ENCODE results near the gene EFL1. TPM values are rescaled to one million over a fixed set of nuclear protein-coding genes. Genes with fewer than 3 reads are reported as not detected.

Gene EFL1
- polyA plus RNA-seq, 1 experiment = 13.0 TPM

DNA sequence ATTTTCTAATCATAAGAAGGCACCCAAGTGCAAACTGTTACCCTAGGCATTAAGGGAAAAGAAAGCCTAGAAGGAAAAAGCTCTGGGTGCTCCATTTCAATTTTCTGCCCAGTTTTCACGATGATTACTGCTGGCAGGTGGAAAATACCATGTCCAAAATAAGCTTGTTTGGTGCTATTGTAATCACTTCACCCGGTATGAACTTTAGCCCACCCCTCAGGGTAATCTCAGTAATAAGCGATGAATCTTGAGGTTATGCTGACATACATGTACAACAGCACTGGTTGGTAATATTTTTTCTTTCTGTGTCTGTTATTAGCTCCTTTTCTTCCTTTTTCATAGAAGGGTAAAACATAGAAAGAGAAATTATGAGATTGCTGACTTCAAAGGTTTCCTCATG, 128.1 kb downstream of the EFL1 start:
- no peak for DNase-seq (ENCODE audit: low read depth)
- H3K4me3 ChIP-seq (ENCODE audit: low read depth, low read length) = no peak overlapping the region
- ChIA-PET POLR2A (no interaction called here), CTCF (interaction anchor here (0.6 to 2.2 kb wide), 3 partner anchors 25 to 281 kb away, joined by 3 to 15 read pairs (median 3); no protein-coding TSS in a partner anchor)
- no peaks in the 10 kb centered on the region for H3K27me3 ChIP-seq (ENCODE audit: control insufficient read depth, insufficient read depth, low read length)
- TF ChIP-seq, protein P1, sequence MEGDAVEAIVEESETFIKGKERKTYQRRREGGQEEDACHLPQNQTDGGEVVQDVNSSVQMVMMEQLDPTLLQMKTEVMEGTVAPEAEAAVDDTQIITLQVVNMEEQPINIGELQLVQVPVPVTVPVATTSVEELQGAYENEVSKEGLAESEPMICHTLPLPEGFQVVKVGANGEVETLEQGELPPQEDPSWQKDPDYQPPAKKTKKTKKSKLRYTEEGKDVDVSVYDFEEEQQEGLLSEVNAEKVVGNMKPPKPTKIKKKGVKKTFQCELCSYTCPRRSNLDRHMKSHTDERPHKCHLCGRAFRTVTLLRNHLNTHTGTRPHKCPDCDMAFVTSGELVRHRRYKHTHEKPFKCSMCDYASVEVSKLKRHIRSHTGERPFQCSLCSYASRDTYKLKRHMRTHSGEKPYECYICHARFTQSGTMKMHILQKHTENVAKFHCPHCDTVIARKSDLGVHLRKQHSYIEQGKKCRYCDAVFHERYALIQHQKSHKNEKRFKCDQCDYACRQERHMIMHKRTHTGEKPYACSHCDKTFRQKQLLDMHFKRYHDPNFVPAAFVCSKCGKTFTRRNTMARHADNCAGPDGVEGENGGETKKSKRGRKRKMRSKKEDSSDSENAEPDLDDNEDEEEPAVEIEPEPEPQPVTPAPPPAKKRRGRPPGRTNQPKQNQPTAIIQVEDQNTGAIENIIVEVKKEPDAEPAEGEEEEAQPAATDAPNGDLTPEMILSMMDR (IDR thresholded peaks at IDR 0.05; ENCODE audit: insufficient read depth, low read depth, low read length) = no peak
- H3K36me3 ChIP-seq (ENCODE audit: control insufficient read depth, insufficient read depth, low read length) = peaks cover 2% of the 10 kb centered on the region; the same call in 1 of the 2 replicates

DNA sequence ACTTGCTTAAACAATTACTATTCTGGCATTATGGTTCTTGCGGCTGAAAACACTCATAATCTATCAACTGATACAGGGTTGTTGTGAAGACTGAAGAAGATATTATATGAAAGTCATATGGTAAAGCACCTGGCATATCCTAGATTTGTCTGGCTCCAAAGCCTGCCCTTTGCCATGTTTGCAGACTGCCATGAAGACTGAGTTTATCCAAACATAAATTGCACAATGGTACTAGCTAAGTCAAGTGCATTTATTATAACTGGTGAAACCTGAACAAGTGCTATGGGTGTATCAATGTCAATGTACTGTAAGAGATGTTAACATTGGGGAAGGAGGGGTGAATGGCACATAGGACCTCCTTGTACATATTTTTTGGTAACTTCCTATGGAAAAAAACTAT, 129.3 kb downstream of the EFL1 start:
- ChIA-PET CTCF (interaction anchor here (0.6 to 1.7 kb wide), 3 partner anchors 14 to 38 kb away, joined by 3 to 4 read pairs (median 3); no protein-coding TSS in a partner anchor), POLR2A (no interaction called here)
- H3K36me3 ChIP-seq (ENCODE audit: control insufficient read depth, insufficient read depth, low read length) = no peaks in the 10 kb centered on the region
- DNase-seq (ENCODE audit: low read depth) = no peak
- H3K27me3 ChIP-seq (ENCODE audit: control insufficient read depth, insufficient read depth, low read length) = no peaks in the 10 kb centered on the region
- no peak overlapping the region for H3K4me3 ChIP-seq (ENCODE audit: low read depth, low read length)
- TF ChIP-seq, protein P1 (IDR thresholded peaks at IDR 0.05; ENCODE audit: insufficient read depth, low read depth, low read length) = no peak

DNA sequence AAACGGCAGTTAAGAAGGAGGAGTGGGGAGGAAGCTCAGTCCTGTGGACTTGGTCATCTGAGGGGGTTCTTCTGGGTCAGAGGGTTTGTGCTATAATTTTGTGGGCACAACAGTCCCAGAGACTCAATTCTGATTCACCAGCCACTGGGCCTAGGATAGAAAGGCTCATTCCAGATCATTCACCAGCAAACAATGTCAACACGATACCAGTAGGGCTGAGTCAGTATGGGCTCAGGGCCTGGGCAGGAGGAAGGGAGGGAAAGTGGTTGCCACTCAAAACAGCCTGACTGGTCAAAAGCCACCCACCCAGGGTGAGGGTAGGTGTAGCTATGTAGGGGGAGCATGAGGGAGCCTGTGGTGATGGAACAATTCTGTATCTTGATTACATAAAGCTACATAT, 129.8 kb downstream of the EFL1 start:
- Histone ChIP-seq H3K27me3 (ENCODE audit: control insufficient read depth, insufficient read depth, low read length) (no peaks in the 10 kb centered on the region), H3K36me3 (ENCODE audit: control insufficient read depth, insufficient read depth, low read length) (no peaks in the 10 kb centered on the region), H3K4me3 (ENCODE audit: low read depth, low read length) (no peak overlapping the region)
- no peak for DNase-seq (ENCODE audit: low read depth)
- POLR2A ChIA-PET = no interaction called here
- CTCF ChIA-PET = interaction anchor here (0.7 to 1.7 kb wide), 2 partner anchors 14 to 23 kb away, joined by 3 to 4 read pairs; no protein-coding TSS in a partner anchor
- TF ChIP-seq, protein P1 (IDR thresholded peaks at IDR 0.05; ENCODE audit: insufficient read depth, low read depth, low read length) = no peak

DNA sequence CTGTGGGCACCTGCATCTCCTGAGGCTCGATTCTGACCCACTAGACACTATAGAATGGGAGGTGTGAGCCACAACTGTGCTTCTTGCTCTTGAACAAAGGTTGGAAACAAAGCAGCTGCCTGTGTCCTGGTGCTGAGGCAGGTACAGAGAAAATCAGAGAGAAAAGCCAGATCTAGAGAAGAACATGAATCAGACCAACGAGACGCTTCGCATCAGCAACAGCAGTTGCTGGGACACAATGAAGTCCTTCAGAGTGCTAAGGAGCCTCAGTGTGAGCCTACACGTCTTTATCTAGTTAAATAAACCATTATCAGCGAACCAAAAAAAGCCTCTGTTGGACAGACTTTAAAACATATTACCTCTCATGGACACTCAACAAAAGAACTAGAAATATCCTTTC, 130.4 kb downstream of the EFL1 start:
- no peak for DNase-seq (ENCODE audit: low read depth)
- CTCF ChIA-PET = interaction anchor here (1.7 kb wide), 2 partner anchors 8 to 22 kb away, joined by 4 to 6 read pairs; no protein-coding TSS in a partner anchor
- Histone ChIP-seq H3K27me3 (ENCODE audit: control insufficient read depth, insufficient read depth, low read length) (no peaks in the 10 kb centered on the region), H3K36me3 (ENCODE audit: control insufficient read depth, insufficient read depth, low read length) (no peaks in the 10 kb centered on the region), H3K4me3 (ENCODE audit: low read depth, low read length) (no peak overlapping the region)
- POLR2A ChIA-PET = no interaction called here
- TF ChIP-seq, protein P1 (IDR thresholded peaks at IDR 0.05; ENCODE audit: insufficient read depth, low read depth, low read length) = no peak

DNA sequence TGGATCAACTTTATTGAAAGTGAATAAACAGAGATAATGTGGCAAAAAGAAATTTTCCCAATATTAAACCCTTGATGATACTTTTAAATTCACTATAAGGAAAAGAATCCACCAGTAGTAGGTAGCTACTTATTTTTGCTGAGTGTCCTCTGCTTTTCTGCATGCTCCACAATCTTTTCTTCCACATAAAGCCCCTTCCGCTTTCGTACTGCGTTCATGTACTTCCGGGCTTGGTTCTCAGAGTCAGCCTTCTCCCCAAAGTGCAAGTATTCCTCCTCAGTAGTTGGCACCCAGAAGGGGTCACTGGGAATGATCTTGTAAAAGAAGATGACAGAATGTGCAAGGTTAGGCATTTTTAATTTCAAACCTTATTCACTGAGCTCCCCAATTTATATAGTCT, 132.3 kb downstream of the EFL1 start:
- Histone ChIP-seq H3K36me3 (ENCODE audit: control insufficient read depth, insufficient read depth, low read length) (no peaks in the 10 kb centered on the region), H3K4me3 (ENCODE audit: low read depth, low read length) (no peak overlapping the region), H3K27me3 (ENCODE audit: control insufficient read depth, insufficient read depth, low read length) (no peaks in the 10 kb centered on the region)
- POLR2A ChIA-PET = no interaction called here
- TF ChIP-seq, protein P1 (IDR thresholded peaks at IDR 0.05; ENCODE audit: insufficient read depth, low read depth, low read length) = no peak
- no peak for DNase-seq (ENCODE audit: low read depth)
- CTCF ChIA-PET = interaction anchor here (1.2 to 2.2 kb wide), 4 partner anchors 9 to 68 kb away, joined by 4 to 7 read pairs (median 6); no protein-coding TSS in a partner anchor

Measured in BJ (cell line).